ENCODE results near the gene TRIM17.

TRIM17 gene

GRCh38 chr1:228416217-228416933 lies at the start of gene TRIM17:
Gene TRIM17, minus strand, starts transcription at chr1:228416861. Its CDS starts 1,789 bp downstream, at chr1:228415072.
- DNase-seq (ENCODE audit: low read depth), result peak; percentile 38

- peak; percentile 30 for DNase-seq (ENCODE audit: low read depth)
Measured at GRCh38 chr1:228465571-228466146, 49.0 kb upstream of the TRIM17 start.

- DNase-seq (ENCODE audit: low read depth), result no peak
Measured at GRCh38 chr1:228465141-228465540, 48.5 kb upstream of the TRIM17 start.

- DNase-seq (ENCODE audit: low read depth), result peak; percentile 67
Measured at GRCh38 chr1:228464487-228464983, 47.9 kb upstream of the TRIM17 start.

GRCh38 chr1:228463559-228464455 lies 47.1 kb upstream of the TRIM17 start:
- DNase-seq (ENCODE audit: low read depth), result peak; percentile 30

- no peak for DNase-seq (ENCODE audit: low read depth)
Measured at GRCh38 chr1:228463009-228463558, 46.4 kb upstream of the TRIM17 start.

- no peak for DNase-seq (ENCODE audit: low read depth)
Measured at GRCh38 chr1:228462560-228462959, 45.9 kb upstream of the TRIM17 start.

GRCh38 chr1:228460821-228461220 lies 44.2 kb upstream of the TRIM17 start:
- DNase-seq (ENCODE audit: low read depth), result no peak

GRCh38 chr1:228459091-228459993 lies 42.7 kb upstream of the TRIM17 start:
- DNase-seq (ENCODE audit: low read depth), result peak; percentile 85

GRCh38 chr1:228457396-228458176 lies 40.9 kb upstream of the TRIM17 start:
- peak; percentile 99 for DNase-seq (ENCODE audit: low read depth)

GRCh38 chr1:228457017-228457395 lies 40.3 kb upstream of the TRIM17 start:
- DNase-seq (ENCODE audit: low read depth), result no peak

- no peak for DNase-seq (ENCODE audit: low read depth)
Measured at GRCh38 chr1:228456252-228457016, 39.8 kb upstream of the TRIM17 start.

GRCh38 chr1:228455715-228456114 lies 39.1 kb upstream of the TRIM17 start:
- DNase-seq (ENCODE audit: low read depth), result peak; percentile 21

GRCh38 chr1:228454238-228454637 lies 37.6 kb upstream of the TRIM17 start:
- DNase-seq (ENCODE audit: low read depth), result no peak

GRCh38 chr1:228453614-228454013 lies 37.0 kb upstream of the TRIM17 start:
- DNase-seq (ENCODE audit: low read depth), result no peak

GRCh38 chr1:228453022-228453560 lies 36.4 kb upstream of the TRIM17 start:
- DNase-seq (ENCODE audit: low read depth), result no peak

- peak; percentile 54 for DNase-seq (ENCODE audit: low read depth)
Measured at GRCh38 chr1:228452194-228453021, 35.7 kb upstream of the TRIM17 start.

GRCh38 chr1:228450200-228450599 lies 33.5 kb upstream of the TRIM17 start:
- no peak for DNase-seq (ENCODE audit: low read depth)
